Loucy (cell line): ENCODE data around the gene CYP1A2.
A peak's percentile ranks its signal among the peaks of the same experiment; 100 is the strongest.

Experiments used
- H2AFZ ChIP-seq: fragments of 200-600 bp; sonication (generic); 2 replicates; pipeline ENCODE4 v1.6.0; 2016; ENCODE audit warnings: antibody characterized with exemption, mild to moderate bottlenecking, low read length, moderate library complexity
- H3F3A ChIP-seq: fragments of 200-600 bp; 2 replicates; pipeline ENCODE4 v1.6.0; 2016; ENCODE audit warnings: antibody characterized with exemption, low read depth, mild to moderate bottlenecking
- H3K27me3 ChIP-seq: fragments of 200-600 bp; sonication (generic); 2 replicates; pipeline ENCODE4 v1.6.1; 2014; ENCODE audit warnings: low read length, mild to moderate bottlenecking; ENCODE audit not compliant: insufficient read depth, poor library complexity, severe bottlenecking
- H3K36me3 ChIP-seq: fragments of 200-600 bp; sonication (generic); 2 replicates; pipeline ENCODE4 v1.6.1; 2016; ENCODE audit warnings: low read length; ENCODE audit not compliant: insufficient read depth
- H3K4me1 ChIP-seq: fragments of 200-600 bp; sonication (generic); 2 replicates; pipeline ENCODE4 v1.5.1; 2014; ENCODE audit warnings: low read length, mild to moderate bottlenecking; ENCODE audit not compliant: insufficient read depth, poor library complexity, severe bottlenecking
- H3K4me2 ChIP-seq: fragments of 200-600 bp; sonication (generic); 2 replicates; pipeline ENCODE4 v1.6.0; 2014; ENCODE audit warnings: antibody characterized with exemption, low read length, low read depth, mild to moderate bottlenecking; ENCODE audit not compliant: poor library complexity, severe bottlenecking
- H3K4me3 ChIP-seq: fragments of 200-600 bp; sonication (generic); 2 replicates; pipeline ENCODE4 v1.5.1; 2014; ENCODE audit warnings: low read length, mild to moderate bottlenecking, mixed read lengths; ENCODE audit not compliant: poor library complexity, severe bottlenecking
- H3K79me2 ChIP-seq: fragments of 200-600 bp; sonication (generic); 2 replicates; pipeline ENCODE4 v1.6.1; 2014; ENCODE audit warnings: low read length; ENCODE audit not compliant: insufficient read depth
- H3K9ac ChIP-seq: fragments of 200-600 bp; sonication (generic); 2 replicates; pipeline ENCODE4 v1.6.0; 2014; ENCODE audit warnings: mild to moderate bottlenecking, low read depth, low read length, moderate library complexity; ENCODE audit not compliant: poor library complexity, severe bottlenecking
- H3K9me2 ChIP-seq: fragments of 200-600 bp; sonication (generic); replicated peaks from 2 replicates; pipeline ENCODE4 v1.6.1; 2016; ENCODE audit warnings: low read depth, low read length, mixed read lengths
- H3K9me3 ChIP-seq: fragments of 200-600 bp; sonication (generic); 2 replicates; pipeline ENCODE4 v1.6.1; 2014; ENCODE audit warnings: mild to moderate bottlenecking, antibody characterized with exemption, low read length, low read depth; ENCODE audit not compliant: insufficient read depth
- H4K20me1 ChIP-seq: fragments of 200-600 bp; sonication (generic); 2 replicates; pipeline ENCODE4 v1.6.0; 2014; ENCODE audit warnings: antibody characterized with exemption, low read length, mild to moderate bottlenecking; ENCODE audit not compliant: insufficient read depth, poor library complexity, severe bottlenecking
- EZH2phosphoT487 ChIP-seq: fragments of 200-600 bp; IDR thresholded peaks from 2 replicates; pipeline ENCODE4 v1.6.1; 2018; ENCODE audit warnings: antibody characterized with exemption, mild to moderate bottlenecking, moderate library complexity, borderline replicate concordance
- TF ChIP-seq, protein P1 (sequence below): fragments of 200-600 bp; sonication (generic); conservative IDR thresholded peaks from 2 replicates; pipeline ENCODE4 v1.5.1; 2014; ENCODE audit warnings: mild to moderate bottlenecking, antibody characterized with exemption, low read length

CYP1A2 gene

GRCh38 chr15:74775132-74775562 is 26.5 kb downstream of the CYP1A2 start:
- H3K4me2 ChIP-seq, result peak overlapping the region; percentile 2
- H3K4me1 ChIP-seq, result peaks cover 50% of the 10 kb centered on the region

DNA sequence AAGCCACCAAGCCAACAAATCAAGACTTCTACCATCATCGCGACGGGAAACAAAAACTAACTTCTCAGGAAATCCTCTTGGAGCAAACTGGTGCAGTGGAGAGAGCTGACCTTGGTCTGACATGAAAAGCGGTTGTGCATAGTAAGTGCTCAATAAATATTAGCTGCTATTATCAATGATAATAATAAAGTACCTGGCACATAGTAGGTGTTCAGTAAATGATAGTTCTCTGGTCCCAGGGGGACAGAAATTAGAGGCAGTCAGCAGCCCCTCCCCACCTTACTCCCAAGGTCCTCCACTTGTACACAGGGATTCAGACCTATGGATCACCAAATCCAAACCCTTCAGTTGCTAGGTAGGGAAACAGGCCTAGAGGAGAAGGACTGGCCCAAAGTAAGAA is 27.2 kb downstream of the CYP1A2 start:
- H2AFZ ChIP-seq, result no peak overlapping the region
- H3K4me1 ChIP-seq, result peaks cover 57% of the 10 kb centered on the region
- peaks cover 14% of the 10 kb centered on the region for H3F3A ChIP-seq
- peaks cover 15% of the 10 kb centered on the region for H3K79me2 ChIP-seq
- no peak for TF ChIP-seq EZH2phosphoT487
- TF ChIP-seq, protein P1, sequence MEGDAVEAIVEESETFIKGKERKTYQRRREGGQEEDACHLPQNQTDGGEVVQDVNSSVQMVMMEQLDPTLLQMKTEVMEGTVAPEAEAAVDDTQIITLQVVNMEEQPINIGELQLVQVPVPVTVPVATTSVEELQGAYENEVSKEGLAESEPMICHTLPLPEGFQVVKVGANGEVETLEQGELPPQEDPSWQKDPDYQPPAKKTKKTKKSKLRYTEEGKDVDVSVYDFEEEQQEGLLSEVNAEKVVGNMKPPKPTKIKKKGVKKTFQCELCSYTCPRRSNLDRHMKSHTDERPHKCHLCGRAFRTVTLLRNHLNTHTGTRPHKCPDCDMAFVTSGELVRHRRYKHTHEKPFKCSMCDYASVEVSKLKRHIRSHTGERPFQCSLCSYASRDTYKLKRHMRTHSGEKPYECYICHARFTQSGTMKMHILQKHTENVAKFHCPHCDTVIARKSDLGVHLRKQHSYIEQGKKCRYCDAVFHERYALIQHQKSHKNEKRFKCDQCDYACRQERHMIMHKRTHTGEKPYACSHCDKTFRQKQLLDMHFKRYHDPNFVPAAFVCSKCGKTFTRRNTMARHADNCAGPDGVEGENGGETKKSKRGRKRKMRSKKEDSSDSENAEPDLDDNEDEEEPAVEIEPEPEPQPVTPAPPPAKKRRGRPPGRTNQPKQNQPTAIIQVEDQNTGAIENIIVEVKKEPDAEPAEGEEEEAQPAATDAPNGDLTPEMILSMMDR, result no peak
- H3K36me3 ChIP-seq, result no peaks in the 10 kb centered on the region
- no peak overlapping the region for H3K4me3 ChIP-seq
- no peaks in the 10 kb centered on the region for H3K9me3 ChIP-seq
- H3K9me2 ChIP-seq, result no peaks in the 10 kb centered on the region
- H3K4me2 ChIP-seq, result peak overlapping the region; percentile 2
- H4K20me1 ChIP-seq, result no peaks in the 10 kb centered on the region
- H3K9ac ChIP-seq, result peak overlapping the region; percentile 81
- no peaks in the 10 kb centered on the region for H3K27me3 ChIP-seq

More at GRCh38 chr15:74775132-74775562, 26.5 kb downstream of the CYP1A2 start:
- Histone ChIP-seq H2AFZ (no peak overlapping the region), H3K9ac (peak overlapping the region; percentile 81), H3F3A (peaks cover 14% of the 10 kb centered on the region), H3K9me3 (no peaks in the 10 kb centered on the region), H3K9me2 (no peaks in the 10 kb centered on the region), H3K36me3 (no peaks in the 10 kb centered on the region), H4K20me1 (no peaks in the 10 kb centered on the region), H3K4me3 (no peak overlapping the region), H3K27me3 (no peaks in the 10 kb centered on the region), H3K79me2 (peaks cover 8% of the 10 kb centered on the region; the same call in 1 of the 2 replicates)
- no peak for TF ChIP-seq EZH2phosphoT487
- TF ChIP-seq, protein P1, result no peak

DNA sequence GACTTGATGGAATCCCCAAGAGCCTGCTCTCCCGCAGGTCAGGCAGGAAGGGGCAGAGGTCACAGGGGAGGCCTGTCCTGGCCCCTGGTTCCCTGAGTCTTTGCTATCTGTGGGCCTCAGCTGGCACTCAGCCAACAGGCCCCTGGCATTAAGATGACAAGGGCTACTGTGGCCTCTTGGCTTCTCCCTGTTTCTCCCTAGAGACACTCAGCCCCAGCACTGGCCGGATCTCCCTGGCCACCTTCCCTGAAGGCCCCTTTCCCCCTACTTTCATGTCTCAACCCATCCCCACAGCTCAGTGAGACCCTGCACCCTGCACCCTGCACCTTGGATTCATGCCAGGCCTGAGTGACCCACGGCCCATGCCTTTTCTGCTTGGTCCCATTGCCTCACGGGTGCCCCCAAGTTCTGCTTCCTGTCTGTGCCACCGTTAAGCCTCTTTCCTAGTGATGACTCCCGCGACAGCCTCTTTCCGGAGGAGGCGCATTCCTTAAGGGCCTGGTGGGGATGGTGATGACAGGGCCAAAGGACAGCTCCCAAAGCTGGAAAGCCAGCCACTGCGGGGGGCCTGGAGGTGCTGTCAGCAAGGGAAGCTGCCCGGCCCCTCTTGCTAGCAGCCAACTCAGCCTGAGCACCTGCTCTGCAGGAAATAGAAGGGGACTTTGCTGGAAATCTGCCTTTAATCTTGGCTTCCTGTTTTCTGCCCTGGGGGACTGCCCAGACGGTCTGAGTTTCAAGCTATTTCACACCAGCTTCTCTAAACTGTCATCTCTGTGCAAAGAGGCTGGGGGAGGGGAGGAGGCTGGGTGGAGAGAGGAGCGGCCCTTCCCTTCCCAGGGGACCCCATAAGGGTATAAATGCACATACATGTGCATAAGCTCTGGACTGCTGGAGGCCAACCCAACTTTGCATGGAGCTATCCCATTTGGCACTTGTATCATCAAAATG is 28.4 kb downstream of the CYP1A2 start:
- peak overlapping the region; percentile 61 for H3K4me3 ChIP-seq
- peak overlapping the region; percentile 93 for H3K4me2 ChIP-seq
- peaks cover 66% of the 10 kb centered on the region for H3K4me1 ChIP-seq
- no peaks in the 10 kb centered on the region for H4K20me1 ChIP-seq
- H3K79me2 ChIP-seq, result peaks cover 23% of the 10 kb centered on the region
- no peak overlapping the region for H2AFZ ChIP-seq
- no peaks in the 10 kb centered on the region for H3K27me3 ChIP-seq
- H3K9me3 ChIP-seq, result no peaks in the 10 kb centered on the region
- no peaks in the 10 kb centered on the region for H3K36me3 ChIP-seq
- no peak for TF ChIP-seq EZH2phosphoT487
- TF ChIP-seq, protein P1, result no peak
- peaks cover 14% of the 10 kb centered on the region for H3F3A ChIP-seq
- H3K9me2 ChIP-seq, result no peaks in the 10 kb centered on the region
- H3K9ac ChIP-seq, result peak overlapping the region; percentile 81
